Keratinocyte (primary cell): ENCODE results near the gene BGN. TPM values are rescaled to one million over a fixed set of nuclear protein-coding genes. Genes with fewer than 3 reads are reported as not detected.

Experiments used
- DNase-seq: peaks from one replicate; pipeline ENCODE4 v3.0.0-alpha.2; 2011; ENCODE audit warnings: low read depth, missing footprints, low spot score
- FAIRE-seq: peaks from 2 replicates; lab custom pipeline; 2011; peaks lifted over from hg19 to GRCh38; lab: Jason Lieb, UNC
- H2AFZ ChIP-seq: 2 replicates; pipeline ENCODE4 v1.6.0; 2012; ENCODE audit warnings: low read length, control low read depth, inconsistent platforms; ENCODE audit not compliant: control insufficient read depth
- H3K27ac ChIP-seq: 2 replicates; pipeline ENCODE4 v1.5.1; 2011; ENCODE audit warnings: low read length; ENCODE audit not compliant: control insufficient read depth, insufficient read depth
- H3K27me3 ChIP-seq: 3 replicates; pipeline ENCODE4 v1.6.0; 2011; ENCODE audit warnings: low read length; ENCODE audit not compliant: control insufficient read depth, insufficient read depth; ENCODE audit errors: extremely low read depth
- H3K36me3 ChIP-seq, 2 experiments: 2 replicates in 1 of 2; 3 replicates in 1 of 2; pipeline ENCODE4 v1.5.1; 2011; ENCODE audit warnings: low read length in 2 of 2, mild to moderate bottlenecking in 1 of 2; ENCODE audit not compliant: control insufficient read depth in 2 of 2, insufficient read depth in 2 of 2; ENCODE audit errors: extremely low read depth in 1 of 2
- H3K4me1 ChIP-seq: 3 replicates; pipeline ENCODE4 v1.5.1; 2011; ENCODE audit warnings: low read length; ENCODE audit not compliant: control insufficient read depth, insufficient read depth; ENCODE audit errors: extremely low read depth
- H3K4me2 ChIP-seq: 3 replicates; pipeline ENCODE4 v1.6.0; 2011; ENCODE audit warnings: low read depth, low read length; ENCODE audit not compliant: control insufficient read depth, insufficient read depth; ENCODE audit errors: extremely low read depth
- H3K4me3 ChIP-seq, 3 experiments: fragments of 200-600 bp in 1 of 3; sonication (generic) in 1 of 3; 2 replicates in 2 of 3; 3 replicates in 1 of 3; pipeline ENCODE4 v1.5.1; 2011 to 2016; ENCODE audit warnings: low read length in 3 of 3, mild to moderate bottlenecking in 3 of 3, control low read depth in 2 of 3, inconsistent platforms in 1 of 3, low read depth in 1 of 3, mixed read lengths in 1 of 3, mixed run types in 1 of 3, moderate library complexity in 1 of 3; ENCODE audit not compliant: control insufficient read depth in 2 of 3, insufficient read depth in 2 of 3; ENCODE audit errors: extremely low read depth in 1 of 3
- H3K79me2 ChIP-seq: 2 replicates; pipeline ENCODE4 v1.6.0; 2012; ENCODE audit warnings: low read length; ENCODE audit not compliant: control insufficient read depth, insufficient read depth
- H3K9ac ChIP-seq: 3 replicates; pipeline ENCODE4 v1.6.0; 2011; ENCODE audit warnings: low read length; ENCODE audit not compliant: control insufficient read depth, insufficient read depth; ENCODE audit errors: extremely low read depth
- H3K9me1 ChIP-seq: 3 replicates; pipeline ENCODE4 v1.6.0; 2011; ENCODE audit warnings: low read length; ENCODE audit not compliant: control insufficient read depth, insufficient read depth; ENCODE audit errors: extremely low read depth
- H3K9me3 ChIP-seq: 2 replicates; pipeline ENCODE4 v1.5.1; 2012; ENCODE audit warnings: low read depth, low read length; ENCODE audit not compliant: control insufficient read depth
- H4K20me1 ChIP-seq: 3 replicates; pipeline ENCODE4 v1.6.0; 2011; ENCODE audit warnings: low read length; ENCODE audit not compliant: control insufficient read depth, insufficient read depth; ENCODE audit errors: extremely low read depth
- EZH2 ChIP-seq: IDR thresholded peaks from one replicate; pipeline ENCODE4 v1.6.1; 2012; ENCODE audit warnings: inconsistent platforms, mild to moderate bottlenecking, low read length, moderate library complexity
- dilution Hi-C: fragments of 300-500 bp; cut with MboI; formaldehyde crosslinking; loops from one replicate; pipeline ENCODE4 v1.7.0; 2020; ENCODE audit warnings: low sequenced_read_pairs; ENCODE audit not compliant: extremely low pct_ligation_motif_present
- polyA plus RNA-seq, 5 experiments: library from polyadenylated mRNA; depleted of rRNA in 3 of 5; stranded (reverse) in 3 of 5; stranded (forward) in 1 of 5; unstranded in 1 of 5; fragments of >200 nt; gene quantifications; 1 replicate in 1 of 5; 2 replicates in 3 of 5; 3 replicates in 1 of 5; pipeline versions ENCODE4 v1.2.1 to v1.2.3, GENCODE V29; 2011 to 2012; ENCODE audit warnings: missing spikeins in 2 of 5, low read depth in 1 of 5, low replicate concordance in 1 of 5
- TF ChIP-seq, protein P1 (sequence below), 3 experiments: IDR thresholded peaks in 1 of 3; conservative IDR thresholded peaks in 1 of 3; optimal IDR thresholded peaks in 1 of 3; 2 replicates in 2 of 3; 3 replicates in 1 of 3; pipeline versions ENCODE3 to v1.5.1; 2011; ENCODE audit warnings: low read length in 3 of 3, mild to moderate bottlenecking in 3 of 3, moderate library complexity in 2 of 3, control low read depth in 1 of 3, inconsistent platforms in 1 of 3; ENCODE audit not compliant: insufficient read depth in 2 of 3; ENCODE audit errors: extremely low read depth in 1 of 3

Gene BGN
- polyA plus RNA-seq, 1 donor (not counting 4 experiments of a cell fraction or from before 2014, with no cell fraction given): 0.07 TPM

DNA sequence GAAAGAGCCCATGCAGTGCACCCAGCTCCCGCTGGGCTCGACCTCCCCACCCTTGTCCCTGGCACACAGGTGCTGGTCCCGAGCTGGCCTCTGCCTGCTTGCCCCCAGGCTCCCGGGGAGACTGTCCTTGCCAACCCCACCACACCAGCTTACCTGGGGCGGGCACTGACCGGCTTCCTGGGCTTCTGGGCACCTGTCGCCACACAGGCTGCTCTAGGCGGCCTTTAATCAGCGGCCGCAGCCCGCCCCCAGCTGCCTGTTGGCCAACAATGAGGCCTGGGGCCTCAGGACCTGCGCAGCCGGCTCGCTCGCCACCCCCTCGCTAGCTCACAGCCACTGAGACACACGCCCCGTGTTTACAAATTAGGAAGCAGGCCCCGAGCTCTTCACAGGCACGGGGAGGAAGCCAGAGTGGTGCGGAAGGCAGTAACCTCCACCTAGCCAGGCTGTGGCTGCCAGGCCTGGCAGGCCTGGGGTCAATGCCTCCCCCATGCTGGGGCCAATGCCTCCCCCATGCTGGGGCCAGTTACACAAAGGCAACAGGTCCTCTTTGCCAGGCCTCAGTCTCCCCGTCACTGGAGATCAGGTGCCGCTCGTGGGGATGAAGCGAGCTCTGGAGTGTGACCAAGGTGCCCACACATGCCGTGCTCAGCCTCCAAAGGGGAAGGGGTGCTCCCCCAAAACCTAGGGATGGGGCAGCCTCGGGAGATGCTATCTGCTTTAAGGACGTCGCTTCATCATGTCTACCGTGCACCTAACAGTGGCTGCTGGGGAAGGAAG is 48.7 kb upstream of the BGN start, which contains the start of gene TREX2:
Gene TREX2 (minus strand): TSS at position 201 of the 780 bp plus-strand sequence. CDS start 626 bp downstream, outside the sequence.
- Histone ChIP-seq H3K36me3 (no peaks in the 10 kb centered on the region), H4K20me1 (no peaks in the 10 kb centered on the region), H3K27ac (no peak within 1 kb of the TSS), H3K27me3 (no peaks in the 10 kb centered on the region), H3K4me2 (no peak within 1 kb of the TSS), H2AFZ (no peak within 1 kb of the TSS), H3K4me1 (peaks cover 10% of the 10 kb centered on the region), H3K9me3 (no peaks in the 10 kb centered on the region), H3K79me2 (no peaks in the 10 kb centered on the region), H3K9me1 (no peaks in the 10 kb centered on the region), H3K4me3 (no peak within 1 kb of the TSS), H3K9ac (no peak within 1 kb of the TSS)
- TF ChIP-seq, protein P1, sequence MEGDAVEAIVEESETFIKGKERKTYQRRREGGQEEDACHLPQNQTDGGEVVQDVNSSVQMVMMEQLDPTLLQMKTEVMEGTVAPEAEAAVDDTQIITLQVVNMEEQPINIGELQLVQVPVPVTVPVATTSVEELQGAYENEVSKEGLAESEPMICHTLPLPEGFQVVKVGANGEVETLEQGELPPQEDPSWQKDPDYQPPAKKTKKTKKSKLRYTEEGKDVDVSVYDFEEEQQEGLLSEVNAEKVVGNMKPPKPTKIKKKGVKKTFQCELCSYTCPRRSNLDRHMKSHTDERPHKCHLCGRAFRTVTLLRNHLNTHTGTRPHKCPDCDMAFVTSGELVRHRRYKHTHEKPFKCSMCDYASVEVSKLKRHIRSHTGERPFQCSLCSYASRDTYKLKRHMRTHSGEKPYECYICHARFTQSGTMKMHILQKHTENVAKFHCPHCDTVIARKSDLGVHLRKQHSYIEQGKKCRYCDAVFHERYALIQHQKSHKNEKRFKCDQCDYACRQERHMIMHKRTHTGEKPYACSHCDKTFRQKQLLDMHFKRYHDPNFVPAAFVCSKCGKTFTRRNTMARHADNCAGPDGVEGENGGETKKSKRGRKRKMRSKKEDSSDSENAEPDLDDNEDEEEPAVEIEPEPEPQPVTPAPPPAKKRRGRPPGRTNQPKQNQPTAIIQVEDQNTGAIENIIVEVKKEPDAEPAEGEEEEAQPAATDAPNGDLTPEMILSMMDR (optimal IDR thresholded peaks at IDR 0.05 in 1 of 3, IDR thresholded peaks at IDR 0.05 in 1 of 3, conservative IDR thresholded peaks at IDR 0.05 in 1 of 3; ENCODE audit: extremely low read depth in 1 of 3, insufficient read depth in 2 of 3, low read length in 3 of 3): no peak
- no peak for TF ChIP-seq EZH2
- DNase-seq: no peak
- dilution Hi-C loops: no loop called here
- no peak for FAIRE-seq

DNA sequence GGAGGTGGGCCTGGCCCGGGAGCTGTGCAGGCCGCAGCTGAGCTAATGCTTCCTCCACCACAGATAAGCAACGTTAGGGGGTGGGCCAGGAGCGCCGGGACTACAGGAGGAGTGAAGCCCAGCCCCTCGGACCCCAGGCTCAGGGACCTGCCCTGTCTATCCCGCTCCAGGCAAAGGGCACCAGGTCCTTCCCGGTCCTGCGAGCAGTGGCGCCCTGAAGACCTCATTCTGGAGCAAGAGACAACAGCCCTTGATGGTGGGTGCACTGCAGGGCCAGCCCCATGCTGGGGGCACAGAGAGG is 48.2 kb upstream of the BGN start:
- H3K9ac ChIP-seq: no peak overlapping the region
- no peaks in the 10 kb centered on the region for H3K36me3 ChIP-seq
- no peak overlapping the region for H3K27ac ChIP-seq
- no peak overlapping the region for H3K4me2 ChIP-seq
- no peaks in the 10 kb centered on the region for H3K27me3 ChIP-seq
- DNase-seq (no peak), FAIRE-seq (no peak)
- no peak for TF ChIP-seq EZH2
- TF ChIP-seq, protein P1 (optimal IDR thresholded peaks at IDR 0.05 in 1 of 3, IDR thresholded peaks at IDR 0.05 in 1 of 3, conservative IDR thresholded peaks at IDR 0.05 in 1 of 3; ENCODE audit: extremely low read depth in 1 of 3, insufficient read depth in 2 of 3, low read length in 3 of 3): no peak
- H3K79me2 ChIP-seq: no peaks in the 10 kb centered on the region
- no peaks in the 10 kb centered on the region for H4K20me1 ChIP-seq
- dilution Hi-C loops: no loop called here
- H3K4me3 ChIP-seq: no peak overlapping the region
- H3K9me3 ChIP-seq: no peaks in the 10 kb centered on the region
- H2AFZ ChIP-seq: no peak overlapping the region
- H3K4me1 ChIP-seq: peaks cover 5% of the 10 kb centered on the region
- no peaks in the 10 kb centered on the region for H3K9me1 ChIP-seq
